DND-41 (cell line): Measurements from ENCODE around the gene BAZ2A.
A peak's percentile ranks its signal among the peaks of the same experiment; 100 is the strongest.

ENCODE experiments used
- ATAC-seq: fragments of 200-7000 bp; cut with Tn5 transposase; 3 replicates; pipeline ENCODE4 v1.9.1; 2021; ENCODE audit warnings: low read depth; ENCODE audit not compliant: insufficient read depth
- DNase-seq: peaks from one replicate; pipeline ENCODE4 v3.0.0-alpha.2; 2020
- H2AFZ ChIP-seq: 2 replicates; pipeline ENCODE4 v1.6.0; 2012; ENCODE audit warnings: low read depth, low read length
- H3K27ac ChIP-seq: 2 replicates; pipeline ENCODE4 v1.5.1; 2012; ENCODE audit warnings: low read length, inconsistent platforms
- H3K27me3 ChIP-seq: fragments of 200-600 bp; sonication (generic); 2 replicates; pipeline ENCODE4 v1.6.0; 2012; ENCODE audit warnings: low read length, mild to moderate bottlenecking, inconsistent platforms; ENCODE audit not compliant: insufficient read depth, poor library complexity
- H3K36me3 ChIP-seq: 2 replicates; pipeline ENCODE4 v1.5.1; 2012; ENCODE audit warnings: low read length, inconsistent platforms; ENCODE audit not compliant: insufficient read depth
- H3K4me1 ChIP-seq: 2 replicates; pipeline ENCODE4 v1.5.1; 2012; ENCODE audit warnings: mild to moderate bottlenecking, low read length; ENCODE audit not compliant: insufficient read depth
- H3K4me2 ChIP-seq: 2 replicates; pipeline ENCODE4 v1.6.0; 2012; ENCODE audit warnings: mild to moderate bottlenecking, moderate library complexity, low read length, inconsistent platforms; ENCODE audit not compliant: insufficient read depth
- H3K4me3 ChIP-seq, 2 experiments: fragments of 200-600 bp in 1 of 2; shearing (Covaris generic) in 1 of 2; 2 replicates each; pipeline ENCODE4 v1.5.1; 2012 to 2016; ENCODE audit warnings: inconsistent platforms in 2 of 2, low read length in 2 of 2, mild to moderate bottlenecking in 2 of 2, low read depth in 1 of 2, moderate library complexity in 1 of 2
- H3K79me2 ChIP-seq: 2 replicates; pipeline ENCODE4 v1.6.0; 2012; ENCODE audit warnings: low read length, inconsistent platforms; ENCODE audit not compliant: insufficient read depth
- H3K9ac ChIP-seq: 2 replicates; pipeline ENCODE4 v1.6.0; 2012; ENCODE audit warnings: low read depth, mild to moderate bottlenecking, inconsistent platforms, low read length, moderate library complexity
- H3K9me3 ChIP-seq: 2 replicates; pipeline ENCODE4 v1.5.1; 2012; ENCODE audit warnings: low read length, moderate library complexity, mild to moderate bottlenecking, inconsistent platforms; ENCODE audit not compliant: insufficient read depth, severe bottlenecking
- H4K20me1 ChIP-seq: 2 replicates; pipeline ENCODE4 v1.6.0; 2012; ENCODE audit warnings: low read length; ENCODE audit not compliant: insufficient read depth
- EZH2 ChIP-seq: IDR thresholded peaks from 3 replicates; pipeline ENCODE4 v1.6.1; 2012; ENCODE audit warnings: borderline replicate concordance, low read depth, mild to moderate bottlenecking, moderate library complexity, low read length, inconsistent platforms; ENCODE audit not compliant: severe bottlenecking
- TF ChIP-seq, protein P1 (sequence below): IDR thresholded peaks from 2 replicates; pipeline ENCODE4 v1.5.1; 2012; ENCODE audit warnings: borderline replicate concordance, low read length, moderate library complexity, mild to moderate bottlenecking; ENCODE audit not compliant: poor library complexity, severe bottlenecking; ENCODE audit errors: extremely low read depth

The BAZ2A gene

GRCh38 chr12:56676851-56677580 lies 46.9 kb upstream of the BAZ2A start:
- DNase-seq (no peak), ATAC-seq (0 out of 3 replicates have a peak, but pooled peaks have one; percentile 22)
- Histone ChIP-seq H3K9ac (no peak overlapping the region), H3K9me3 (no peaks in the 10 kb centered on the region), H3K79me2 (peaks cover 99% of the 10 kb centered on the region), H2AFZ (no peak overlapping the region), H3K4me2 (no peak overlapping the region), H3K27me3 (no peaks in the 10 kb centered on the region), H3K27ac (no peak overlapping the region), H4K20me1 (peaks cover 89% of the 10 kb centered on the region), H3K36me3 (peaks cover 86% of the 10 kb centered on the region), H3K4me3 (no peak overlapping the region), H3K4me1 (peaks cover 32% of the 10 kb centered on the region)
- TF ChIP-seq, protein P1, sequence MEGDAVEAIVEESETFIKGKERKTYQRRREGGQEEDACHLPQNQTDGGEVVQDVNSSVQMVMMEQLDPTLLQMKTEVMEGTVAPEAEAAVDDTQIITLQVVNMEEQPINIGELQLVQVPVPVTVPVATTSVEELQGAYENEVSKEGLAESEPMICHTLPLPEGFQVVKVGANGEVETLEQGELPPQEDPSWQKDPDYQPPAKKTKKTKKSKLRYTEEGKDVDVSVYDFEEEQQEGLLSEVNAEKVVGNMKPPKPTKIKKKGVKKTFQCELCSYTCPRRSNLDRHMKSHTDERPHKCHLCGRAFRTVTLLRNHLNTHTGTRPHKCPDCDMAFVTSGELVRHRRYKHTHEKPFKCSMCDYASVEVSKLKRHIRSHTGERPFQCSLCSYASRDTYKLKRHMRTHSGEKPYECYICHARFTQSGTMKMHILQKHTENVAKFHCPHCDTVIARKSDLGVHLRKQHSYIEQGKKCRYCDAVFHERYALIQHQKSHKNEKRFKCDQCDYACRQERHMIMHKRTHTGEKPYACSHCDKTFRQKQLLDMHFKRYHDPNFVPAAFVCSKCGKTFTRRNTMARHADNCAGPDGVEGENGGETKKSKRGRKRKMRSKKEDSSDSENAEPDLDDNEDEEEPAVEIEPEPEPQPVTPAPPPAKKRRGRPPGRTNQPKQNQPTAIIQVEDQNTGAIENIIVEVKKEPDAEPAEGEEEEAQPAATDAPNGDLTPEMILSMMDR, result no peak
- no peak for TF ChIP-seq EZH2

DNA sequence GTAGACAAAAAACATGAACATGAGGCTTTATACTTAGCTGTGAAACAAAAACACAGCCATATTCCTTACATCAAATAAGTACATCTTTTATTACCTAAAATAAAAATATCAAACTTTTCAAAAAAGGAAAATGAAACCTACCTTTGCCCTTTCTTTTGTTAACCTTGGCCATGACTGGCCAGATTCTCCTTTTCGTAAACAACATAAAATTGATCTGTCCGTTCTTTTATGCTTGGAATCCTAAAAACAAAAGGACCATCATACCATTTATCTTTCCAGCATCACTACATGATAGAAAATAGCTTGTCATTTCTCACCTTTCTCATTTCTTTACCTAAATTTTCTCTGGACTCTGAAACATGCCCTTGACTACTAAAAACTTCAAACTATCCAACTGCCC lies 41.5 kb upstream of the BAZ2A start:
- peaks cover 90% of the 10 kb centered on the region for H3K36me3 ChIP-seq

DNA sequence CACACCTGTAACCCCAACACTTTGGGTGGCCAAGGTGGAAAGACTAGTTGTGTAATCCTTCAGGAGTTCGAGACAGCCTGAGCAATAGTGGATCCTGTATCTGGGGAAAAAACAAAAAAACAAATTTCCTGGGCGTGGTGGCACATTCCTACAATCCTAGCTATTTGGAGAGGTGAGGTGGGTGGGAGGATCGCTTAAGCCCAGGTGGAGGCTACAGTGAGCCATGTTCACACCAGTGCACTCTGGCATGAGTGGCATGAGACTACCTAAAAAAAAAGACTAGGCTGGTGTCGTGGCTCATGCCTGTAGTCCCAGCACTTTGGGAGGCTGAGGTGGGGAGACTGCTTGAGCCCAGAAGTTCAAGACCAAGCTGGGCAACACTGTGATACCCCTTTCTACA lies 40.7 kb upstream of the BAZ2A start:
- Histone ChIP-seq H3K4me3 (no peak overlapping the region), H3K27me3 (no peaks in the 10 kb centered on the region), H3K4me1 (peaks cover 5% of the 10 kb centered on the region; the same call in 1 of the 2 replicates), H3K27ac (no peak overlapping the region), H3K9ac (no peak overlapping the region), H3K4me2 (no peak overlapping the region), H4K20me1 (peaks cover 71% of the 10 kb centered on the region), H3K79me2 (peaks cover 96% of the 10 kb centered on the region), H2AFZ (no peak overlapping the region), H3K9me3 (no peaks in the 10 kb centered on the region), H3K36me3 (peaks cover 91% of the 10 kb centered on the region)
- DNase-seq (peak; percentile 2), ATAC-seq (no peak)
- TF ChIP-seq, protein P1, result no peak
- no peak for TF ChIP-seq EZH2

More for the DNA sequence above, 41.5 kb upstream of the BAZ2A start:
- H3K9me3 ChIP-seq, result no peaks in the 10 kb centered on the region
- no peak for ATAC-seq
- TF ChIP-seq, protein P1, result no peak
- TF ChIP-seq EZH2, result no peak
- H3K27me3 ChIP-seq, result no peaks in the 10 kb centered on the region
- H3K9ac ChIP-seq, result no peak overlapping the region
- peaks cover 97% of the 10 kb centered on the region for H3K79me2 ChIP-seq
- DNase-seq, result no peak
- no peak overlapping the region for H2AFZ ChIP-seq
- peaks cover 5% of the 10 kb centered on the region; the same call in 1 of the 2 replicates for H3K4me1 ChIP-seq
- H3K27ac ChIP-seq, result no peak overlapping the region
- H3K4me3 ChIP-seq, result no peak overlapping the region
- no peak overlapping the region for H3K4me2 ChIP-seq
- peaks cover 78% of the 10 kb centered on the region for H4K20me1 ChIP-seq
